HepG2 (cell line): ENCODE measurements around the gene F8A1. TPM values are rescaled to one million over a fixed set of nuclear protein-coding genes. Genes with fewer than 3 reads are reported as not detected.

Experiments
- ATAC-seq: fragments of 200-7000 bp; cut with Tn5 transposase; 3 replicates; pipeline ENCODE4 v1.9.1; 2020; ENCODE audit warnings: mild to moderate bottlenecking, moderate library complexity
- BruUV-seq: library from RNA; stranded (reverse); fragments of 400-500 nt; replicated peaks from 2 replicates; lab custom pipeline; 2021; lab: Mats Ljungman, UMichigan
- CTCF ChIA-PET: fragments of 300-600 bp; formaldehyde crosslinking; extraction: SDS; loops from one replicate; lab custom pipeline; 2021; ENCODE audit warnings: low total read pairs, inconsistent platforms, low intra/inter-chr PET ratio; lab: Yijun Ruan, JAX
- POLR2A ChIA-PET: fragments of 350-600 bp; sonication (Branson Sonifier 250); formaldehyde crosslinking; loops from one replicate; lab custom pipeline; 2020; ENCODE audit warnings: antibody characterized with exemption, inconsistent platforms; lab: Yijun Ruan, JAX
- DNase-seq: peaks from one replicate; pipeline ENCODE4 v3.0.0-alpha.2; 2015; ENCODE audit warnings: low spot score
- FAIRE-seq: peaks from 3 replicates; lab custom pipeline; 2011; peaks lifted over from hg19 to GRCh38; lab: Jason Lieb, UNC
- H2AFZ ChIP-seq: one replicate; pipeline ENCODE4 v1.6.1; 2011; ENCODE audit warnings: low read length, inconsistent platforms
- H3K27ac ChIP-seq: fragments of 300-600 bp; 3 replicates; pipeline ENCODE4 v1.8.0; 2011; ENCODE audit warnings: mixed run types, mild to moderate bottlenecking, mixed read lengths, low read length, inconsistent platforms; ENCODE audit not compliant: insufficient read depth; ENCODE audit errors: extremely low read length
- H3K27me3 ChIP-seq, 2 experiments: fragments of 200-600 bp in 1 of 2; 2 replicates in 1 of 2; 3 replicates in 1 of 2; pipeline versions ENCODE4 v1.6.0 to v1.8.0; 2011; ENCODE audit warnings: low read length in 2 of 2, mild to moderate bottlenecking in 2 of 2, moderate library complexity in 2 of 2, inconsistent platforms in 1 of 2; ENCODE audit not compliant: insufficient read depth in 2 of 2, control insufficient read depth in 1 of 2
- H3K36me3 ChIP-seq, 2 experiments: fragments of 200-600 bp in 1 of 2; replicated peaks in 1 of 2; 2 replicates in 1 of 2; 3 replicates in 1 of 2; pipeline versions ENCODE4 v1.5.1 to v1.8.0; 2011; ENCODE audit warnings: low read length in 2 of 2, inconsistent platforms in 1 of 2; ENCODE audit not compliant: insufficient read depth in 2 of 2, control insufficient read depth in 1 of 2
- H3K4me1 ChIP-seq: 2 replicates; pipeline ENCODE4 v1.5.1; 2012; ENCODE audit warnings: low read length, inconsistent platforms; ENCODE audit not compliant: insufficient read depth
- H3K4me2 ChIP-seq: 2 replicates; pipeline ENCODE4 v1.6.0; 2011; ENCODE audit warnings: low read depth, low read length, inconsistent platforms
- H3K4me3 ChIP-seq, 3 experiments: fragments of 200-600 bp in 1 of 3; sonication (generic), shearing (Covaris generic) in 1 of 3; replicated peaks in 1 of 3; 2 replicates each; pipeline ENCODE4 v1.5.1; 2011 to 2016; ENCODE audit warnings: low read length in 3 of 3, inconsistent platforms in 2 of 3, low read depth in 2 of 3, mild to moderate bottlenecking in 2 of 3, control low read depth in 1 of 3, mixed read lengths in 1 of 3; ENCODE audit not compliant: insufficient read depth in 1 of 3
- H3K79me2 ChIP-seq: one replicate; pipeline ENCODE4 v1.6.1; 2011; ENCODE audit warnings: low read length, inconsistent platforms; ENCODE audit not compliant: insufficient read depth
- H3K9ac ChIP-seq: 2 replicates; pipeline ENCODE4 v1.6.0; 2011; ENCODE audit warnings: mild to moderate bottlenecking, low read depth, low read length, inconsistent platforms; ENCODE audit not compliant: insufficient read depth
- H3K9me3 ChIP-seq: 2 replicates; pipeline ENCODE4 v1.5.1; 2012; ENCODE audit warnings: mild to moderate bottlenecking, low read length
- H4K20me1 ChIP-seq: 2 replicates; pipeline ENCODE4 v1.6.0; 2011; ENCODE audit warnings: inconsistent platforms, mild to moderate bottlenecking, low read length, moderate library complexity; ENCODE audit not compliant: insufficient read depth
- ERF ChIP-seq: IDR thresholded peaks from 2 replicates; pipeline ENCODE4 v1.6.1; 2018; ENCODE audit warnings: missing biosample characterization, missing genetic modification reagents
- NCOA2 ChIP-seq: sonication (generic); formaldehyde crosslinking; IDR thresholded peaks from 2 replicates; pipeline ENCODE4 v1.8.0; 2022; ENCODE audit warnings: inconsistent platforms
- ZBTB43 ChIP-seq: sonication (generic); formaldehyde crosslinking; conservative IDR thresholded peaks from 2 replicates; pipeline ENCODE4 v1.4.0; 2020; ENCODE audit warnings: missing genetic modification reagents
- ZNF18 ChIP-seq: sonication (generic); formaldehyde crosslinking; IDR thresholded peaks from 2 replicates; pipeline ENCODE4 v1.8.0; 2022; ENCODE audit warnings: mild to moderate bottlenecking, missing genetic modification reagents; ENCODE audit not compliant: insufficient replicate concordance
- WGBS: methylation state at CpG from one replicate; pipeline ENCODE4 v1.1.6; 2017; ENCODE audit warnings: low lambda C conversion rate; 5-methylcytosine and 5-hydroxymethylcytosine counted together
- in situ Hi-C: cut with HindIII; loops from 2 replicates; pipeline ENCODE4 v1.10.0; 2017; ENCODE audit warnings: low pct_unique_long_range_greater_than_20kb; ENCODE audit not compliant: extremely low pct_ligation_motif_present
- intact Hi-C: fragments of 100-400 bp; cut with micrococcal nuclease; formaldehyde crosslinking; loops from one replicate; pipeline ENCODE4 v1.10.0; 2022; ENCODE audit not compliant: unreplicated experiment
- polyA plus RNA-seq, 8 experiments: library from polyadenylated mRNA; depleted of rRNA in 3 of 8; stranded (reverse) in 7 of 8; unstranded in 1 of 8; fragments of >200 nt; fragmentation: Illumina TruSeq in 4 of 8; extraction: Trizol in 4 of 8; gene quantifications; 2 replicates each; pipeline versions ENCODE4 v1.2.1 to v1.2.3, GENCODE V29; 2011 to 2016; ENCODE audit warnings: low read depth in 4 of 8, missing spikeins in 1 of 8, mixed read lengths in 1 of 8; ENCODE audit not compliant: insufficient read depth in 1 of 8
- total RNA-seq, 5 experiments: library from RNA; depleted of rRNA; stranded (reverse); fragments of >200 nt; fragmentation: Illumina TruSeq; extraction: Trizol; gene quantifications; 2 replicates each; pipeline ENCODE4 v1.2.3, GENCODE V29; 2016; ENCODE audit warnings: low read depth in 1 of 5

F8A1 gene
- total and polyA plus RNA-seq, 2 of the 13 experiments (the other 11 are each of a cell fraction or from before 2014, with no cell fraction given), result 3.6 to 5.0 TPM

GRCh38 chrX:154892296-154892695, 6.1 kb downstream of the F8A1 start (continued):
- TF ChIP-seq ZNF18 (CRISPR knock-in tag) (no peak), ERF (CRISPR knock-in tag) (no peak), NCOA2 (no peak)

- Histone ChIP-seq H3K36me3 (no peaks in the 10 kb centered on the region), H3K9me3 (no peaks in the 10 kb centered on the region), H2AFZ (no peak overlapping the region), H3K4me1 (no peaks in the 10 kb centered on the region), H3K4me2 (no peak overlapping the region), H3K79me2 (no peaks in the 10 kb centered on the region), H3K4me3 (no peak overlapping the region), H4K20me1 (no peaks in the 10 kb centered on the region), H3K9ac (no peak overlapping the region), H3K27ac (no peak overlapping the region), H3K27me3 (0 out of 5 replicates have a peak, but pooled peaks cover 0 to 1% of the 10 kb centered on the region in 2 experiments)
- intact Hi-C loops (no loop called here), in situ Hi-C loops (no loop called here)
- ChIA-PET CTCF (no interaction called here), POLR2A (no interaction called here)
- FAIRE-seq, result no peak
- no TSS peak for BruUV-seq
- WGBS, result 52% methylated on average over 8 of the region's 8 CpGs
- no peak for DNase-seq
- no peak for TF ChIP-seq ZBTB43 (CRISPR knock-in tag)
- ATAC-seq, result no peak
Observed at GRCh38 chrX:154900323-154900722, 14.2 kb downstream of the F8A1 start.
